Activated T-cell treated with anti-CD3 and anti-CD28 coated beads, Interleukin-2, amount 50 U/mL, for 48 hours (primary cell): Measurements from ENCODE around the gene RPTOR.
"Not testable (repeated sequence)": the region's sequence is repeated elsewhere in the genome, so short reads cannot be mapped to it uniquely, and the experiment has no call there.

Experiments used
- DNase-seq, 2 experiments: peaks; one replicate each; pipeline ENCODE4 v3.0.0-alpha.2; 2020

Gene RPTOR

GRCh38 chr17:80802626-80803450 lies 258.2 kb downstream of the RPTOR start:
- DNase-seq, result no peak

GRCh38 chr17:80803451-80804428 lies 259.1 kb downstream of the RPTOR start:
- DNase-seq, result no peak

GRCh38 chr17:80804466-80804865 lies 259.8 kb downstream of the RPTOR start:
- no peak for DNase-seq

- no peak for DNase-seq
Observed at GRCh38 chr17:80805032-80805751, 260.6 kb downstream of the RPTOR start.

GRCh38 chr17:80807014-80807413 lies 262.4 kb downstream of the RPTOR start:
- DNase-seq, result no peak

- DNase-seq, result no peak
Observed at GRCh38 chr17:80807882-80808281, 263.2 kb downstream of the RPTOR start.

- DNase-seq, result no peak
Observed at GRCh38 chr17:80811181-80812105, 266.8 kb downstream of the RPTOR start.

GRCh38 chr17:80812362-80813088 lies 267.9 kb downstream of the RPTOR start:
- no peak for DNase-seq

GRCh38 chr17:80813318-80813717 lies 268.7 kb downstream of the RPTOR start:
- DNase-seq, result no peak

GRCh38 chr17:80814491-80814890 lies 269.9 kb downstream of the RPTOR start:
- DNase-seq, result no peak

GRCh38 chr17:80815151-80815681 lies 270.6 kb downstream of the RPTOR start:
- DNase-seq, result no peak

GRCh38 chr17:80815718-80816117 lies 271.1 kb downstream of the RPTOR start:
- not testable (repeated sequence) for DNase-seq

GRCh38 chr17:80816241-80817103 lies 271.8 kb downstream of the RPTOR start:
- no peak for DNase-seq

- DNase-seq, result no peak
Observed at GRCh38 chr17:80817321-80817845, 272.7 kb downstream of the RPTOR start.

GRCh38 chr17:80817861-80818260 lies 273.2 kb downstream of the RPTOR start:
- no peak for DNase-seq

GRCh38 chr17:80818871-80819270 lies 274.2 kb downstream of the RPTOR start:
- no peak for DNase-seq

GRCh38 chr17:80819422-80820164 lies 275.0 kb downstream of the RPTOR start:
- no peak for DNase-seq

- DNase-seq, result no peak
Observed at GRCh38 chr17:80820331-80820730, 275.7 kb downstream of the RPTOR start.

- DNase-seq, result no peak
Observed at GRCh38 chr17:80821546-80821945, 276.9 kb downstream of the RPTOR start.
